Karpas-422 (cell line): Measurements from ENCODE around the gene ENHO. TPM values are rescaled to one million over a fixed set of nuclear protein-coding genes. Genes with fewer than 3 reads are reported as not detected.

Source experiments
- DNase-seq: peaks from one replicate; pipeline ENCODE4 v3.0.0-alpha.2; 2015
- H2AFZ ChIP-seq: fragments of 200-600 bp; sonication (generic); 2 replicates; pipeline ENCODE4 v1.6.1; 2014; ENCODE audit warnings: antibody characterized with exemption, low read length, mixed read lengths
- H3K27ac ChIP-seq: fragments of 200-600 bp; sonication (generic); 2 replicates; pipeline ENCODE4 v1.5.1; 2014; ENCODE audit warnings: mild to moderate bottlenecking, low read length, moderate library complexity
- H3K27me3 ChIP-seq: fragments of 200-600 bp; sonication (generic); 2 replicates; pipeline ENCODE4 v1.6.1; 2014; ENCODE audit warnings: low read length, mixed read lengths
- H3K36me3 ChIP-seq: fragments of 200-600 bp; sonication (generic); 2 replicates; pipeline ENCODE4 v1.6.1; 2014; ENCODE audit warnings: low read length, mixed read lengths; ENCODE audit not compliant: insufficient read depth
- H3K4me1 ChIP-seq: fragments of 200-600 bp; sonication (generic); 2 replicates; pipeline ENCODE4 v1.6.1; 2014; ENCODE audit warnings: mild to moderate bottlenecking, low read length, mixed read lengths
- H3K4me2 ChIP-seq: fragments of 200-600 bp; sonication (generic); 2 replicates; pipeline ENCODE4 v1.6.1; 2014; ENCODE audit warnings: low read length, low read depth, mild to moderate bottlenecking; ENCODE audit not compliant: poor library complexity, severe bottlenecking
- H3K4me3 ChIP-seq: fragments of 200-600 bp; sonication (generic); 2 replicates; pipeline ENCODE4 v1.5.1; 2014; ENCODE audit warnings: mild to moderate bottlenecking, antibody characterized with exemption, low read length, mixed read lengths
- H3K79me2 ChIP-seq: fragments of 200-600 bp; sonication (generic); 2 replicates; pipeline ENCODE4 v1.6.1; 2014; ENCODE audit warnings: mild to moderate bottlenecking, low read length, mixed read lengths
- H3K9ac ChIP-seq: fragments of 200-600 bp; sonication (generic); 2 replicates; pipeline ENCODE4 v1.6.0; 2014; ENCODE audit warnings: low read length
- H3K9me2 ChIP-seq: fragments of 200-600 bp; sonication (generic), shearing (Covaris generic); replicated peaks from 2 replicates; pipeline ENCODE4 v1.6.0; 2014; ENCODE audit warnings: mild to moderate bottlenecking, low read length, moderate library complexity; ENCODE audit not compliant: insufficient read depth
- H3K9me3 ChIP-seq: fragments of 300-700, 200-600 bp; sonication (generic); 2 replicates; pipeline ENCODE4 v1.6.1; 2014; ENCODE audit warnings: low read length, mixed read lengths
- H4K20me1 ChIP-seq: fragments of 200-600 bp; sonication (generic); 2 replicates; pipeline ENCODE4 v1.6.1; 2014; ENCODE audit warnings: mild to moderate bottlenecking, antibody characterized with exemption, low read length, low read depth; ENCODE audit not compliant: insufficient read depth
- total RNA-seq: library from RNA; depleted of rRNA; stranded (reverse); fragments of >200 nt; shearing (Covaris generic); gene quantifications from 2 replicates; pipeline ENCODE4 v1.2.3, GENCODE V29; 2014; ENCODE audit warnings: low replicate concordance

ENHO gene
- total RNA-seq, 1 experiment from 2014 or later = 16.0 TPM

DNA sequence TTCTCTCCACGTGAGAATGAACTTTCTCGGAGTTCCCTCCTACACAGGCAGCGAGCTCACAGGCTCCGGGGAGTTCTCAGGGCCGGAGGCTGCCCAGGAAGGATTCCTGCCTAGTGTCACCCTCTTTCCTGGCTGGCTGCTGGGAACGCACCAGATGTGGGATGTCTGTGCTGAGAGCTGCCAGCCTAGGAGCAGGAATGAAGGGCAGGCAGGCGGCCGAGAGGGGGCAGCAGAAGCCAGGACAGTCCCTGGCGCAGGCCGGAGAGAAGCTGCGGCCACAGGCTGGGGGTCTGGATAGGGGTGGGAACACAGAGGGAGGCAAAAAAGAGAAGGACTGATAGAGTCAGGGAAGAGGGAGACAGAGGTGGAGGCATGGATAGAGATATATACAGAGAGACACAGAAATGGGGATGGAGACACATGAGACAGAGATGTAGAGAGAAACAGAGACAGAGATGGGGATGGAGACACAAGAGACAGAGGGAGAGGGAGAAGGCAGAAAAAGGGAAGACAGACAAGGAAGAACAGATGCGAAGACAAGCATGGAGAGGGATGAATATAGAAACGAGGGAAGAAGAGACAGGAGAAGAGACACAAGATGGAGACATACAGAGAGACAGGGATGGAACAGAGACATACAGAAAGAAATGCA, 25.3 kb upstream of the ENHO start:
- peak; percentile 71 for DNase-seq
- no peaks in the 10 kb centered on the region for H3K36me3 ChIP-seq

DNA sequence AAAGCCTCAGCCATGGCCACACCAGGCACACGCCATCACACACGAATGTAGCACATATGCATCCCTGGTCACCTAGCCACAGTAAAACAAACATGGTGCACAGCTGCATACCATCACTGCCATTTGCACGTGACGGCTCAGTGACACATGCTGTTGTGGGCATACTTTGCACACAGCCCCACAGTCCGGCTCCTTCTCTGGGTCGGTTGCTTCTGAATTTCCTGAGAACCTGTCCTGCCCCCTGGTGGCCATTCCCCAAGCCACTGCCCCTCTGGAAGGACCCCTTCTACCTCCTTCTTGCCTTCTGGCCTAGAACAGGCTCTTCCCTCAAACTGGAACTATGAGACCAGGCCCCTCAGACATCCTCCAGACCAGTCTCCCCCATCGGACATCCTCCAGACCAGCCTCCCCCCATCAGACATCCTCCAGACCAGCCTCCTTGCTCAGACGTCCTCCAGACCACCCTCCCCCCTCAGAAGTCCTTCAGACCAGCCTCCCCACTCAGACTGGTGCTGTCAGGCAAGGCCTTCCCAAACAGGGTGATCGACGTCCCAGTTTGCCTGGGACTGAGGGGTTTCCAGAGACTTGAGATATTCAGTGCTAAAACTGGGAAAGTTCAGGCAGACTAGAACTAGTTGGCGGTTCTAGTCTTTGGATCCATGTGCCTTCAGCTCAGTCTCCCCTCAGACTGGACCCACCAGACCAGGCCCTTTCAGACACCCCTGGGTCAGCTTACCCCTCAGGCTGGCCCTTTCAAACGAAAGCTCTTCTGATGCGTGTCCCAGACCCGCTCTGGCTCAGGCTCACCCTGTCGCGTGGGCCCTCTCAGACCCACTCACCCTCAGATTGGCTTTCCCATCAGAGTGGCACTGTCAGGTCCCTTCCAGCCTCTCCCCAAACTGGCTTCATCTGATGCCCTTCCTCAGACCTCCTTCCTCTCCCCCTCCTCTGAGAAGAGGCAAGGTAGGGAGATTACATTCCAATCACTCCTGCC, 24.3 kb upstream of the ENHO start:
- Histone ChIP-seq H3K4me3 (no peak overlapping the region), H4K20me1 (no peaks in the 10 kb centered on the region), H3K27me3 (no peaks in the 10 kb centered on the region), H3K9me3 (no peaks in the 10 kb centered on the region), H3K36me3 (no peaks in the 10 kb centered on the region), H3K27ac (no peak overlapping the region), H3K9me2 (no peaks in the 10 kb centered on the region), H2AFZ (no peak overlapping the region), H3K9ac (no peak overlapping the region), H3K79me2 (no peaks in the 10 kb centered on the region), H3K4me2 (no peak overlapping the region), H3K4me1 (no peaks in the 10 kb centered on the region)
- peak; percentile 96 for DNase-seq

More for the DNA sequence above, 25.3 kb upstream of the ENHO start:
- no peaks in the 10 kb centered on the region for H3K4me1 ChIP-seq
- H3K9me2 ChIP-seq = no peaks in the 10 kb centered on the region
- no peak overlapping the region for H3K9ac ChIP-seq
- H3K9me3 ChIP-seq = no peaks in the 10 kb centered on the region
- no peaks in the 10 kb centered on the region for H4K20me1 ChIP-seq
- H3K4me2 ChIP-seq = no peak overlapping the region
- H3K79me2 ChIP-seq = no peaks in the 10 kb centered on the region
- H3K27ac ChIP-seq = no peak overlapping the region
- H3K27me3 ChIP-seq = no peaks in the 10 kb centered on the region
- no peak overlapping the region for H2AFZ ChIP-seq
- no peak overlapping the region for H3K4me3 ChIP-seq

DNA sequence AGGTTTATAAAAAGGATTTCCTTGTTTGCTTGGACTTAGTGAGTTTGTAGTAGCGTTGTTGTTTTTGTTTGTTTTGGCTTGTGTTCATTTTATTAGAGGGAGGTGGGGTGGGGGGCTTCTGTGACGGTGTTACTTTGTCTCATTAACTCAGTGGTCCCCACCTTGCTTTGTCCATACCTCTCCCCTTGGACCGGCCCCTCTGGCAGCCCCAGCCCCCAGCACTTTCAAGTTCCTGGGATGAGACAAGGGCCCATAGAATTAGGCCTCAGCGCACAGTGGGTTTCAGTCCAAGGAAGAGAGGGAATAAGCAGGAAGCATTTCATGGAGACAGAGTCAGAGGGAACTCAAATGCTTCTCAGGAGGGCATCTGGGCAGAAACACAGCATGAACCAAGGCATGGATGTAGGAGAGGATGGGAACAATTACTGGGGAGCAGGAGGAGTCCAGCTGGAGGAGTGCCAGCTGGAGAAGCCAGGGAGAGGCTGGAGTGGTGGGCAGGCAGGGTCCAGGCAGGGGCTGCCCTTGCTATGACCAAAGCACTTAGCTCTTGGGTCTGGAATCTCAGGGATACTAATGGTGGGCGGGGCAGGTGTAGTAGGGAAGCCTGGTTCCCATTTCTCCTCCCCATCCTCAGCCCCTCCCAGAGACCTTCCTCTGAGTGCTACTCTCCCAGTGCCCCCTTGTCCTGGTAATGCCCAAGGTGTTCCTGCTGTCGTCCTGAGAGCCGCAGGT, 23.5 kb upstream of the ENHO start:
- H3K36me3 ChIP-seq = no peaks in the 10 kb centered on the region
- no peaks in the 10 kb centered on the region for H3K79me2 ChIP-seq
- DNase-seq = no peak
- no peaks in the 10 kb centered on the region for H3K9me2 ChIP-seq
- H3K4me3 ChIP-seq = no peak overlapping the region
- H4K20me1 ChIP-seq = no peaks in the 10 kb centered on the region
- H3K4me1 ChIP-seq = no peaks in the 10 kb centered on the region
- H3K4me2 ChIP-seq = no peak overlapping the region
- no peak overlapping the region for H2AFZ ChIP-seq
- no peaks in the 10 kb centered on the region for H3K9me3 ChIP-seq
- no peaks in the 10 kb centered on the region for H3K27me3 ChIP-seq
- no peak overlapping the region for H3K9ac ChIP-seq
- H3K27ac ChIP-seq = no peak overlapping the region

DNA sequence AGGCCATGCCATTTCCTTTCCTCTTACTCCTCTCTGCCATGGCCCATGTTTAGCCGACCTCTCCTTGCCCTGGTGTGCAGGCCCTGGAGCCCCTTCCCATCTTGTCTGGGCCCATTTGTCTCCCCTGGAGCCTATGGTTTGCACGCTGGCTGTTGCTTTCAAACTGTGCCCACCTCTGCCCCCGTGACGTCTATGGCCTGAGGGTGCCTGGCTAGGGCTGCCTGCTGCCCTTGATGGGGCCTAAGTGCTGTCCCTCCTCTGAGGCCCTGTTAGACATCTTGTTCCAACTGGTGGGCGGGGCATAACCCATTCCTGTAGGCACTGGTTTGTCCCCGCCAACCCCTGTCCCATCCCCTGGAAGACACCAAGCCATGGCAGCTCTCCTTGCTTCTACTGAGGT, 22.7 kb upstream of the ENHO start:
- H3K27ac ChIP-seq = no peak overlapping the region
- H3K4me3 ChIP-seq = no peak overlapping the region
- H3K4me1 ChIP-seq = no peaks in the 10 kb centered on the region

DNA sequence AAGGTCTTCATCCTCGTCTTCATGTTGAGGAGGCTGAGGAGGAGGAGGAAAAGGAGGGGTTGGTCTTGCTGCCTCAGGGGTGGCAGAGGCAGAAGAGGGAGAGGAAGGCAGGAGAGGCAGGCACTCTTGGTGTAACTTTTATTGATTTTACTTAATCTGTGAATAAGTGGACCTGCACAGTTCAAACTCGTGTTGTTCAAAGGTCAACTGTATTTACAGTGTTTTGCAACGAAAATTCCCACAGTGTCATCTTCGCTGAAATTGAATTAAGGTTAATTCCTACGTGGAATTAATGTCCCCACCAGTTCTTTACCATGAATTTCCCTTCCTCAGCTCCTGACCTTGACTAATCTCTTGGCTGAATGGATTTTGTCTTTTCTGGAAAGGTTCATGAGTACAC, 21.2 kb upstream of the ENHO start:
- Histone ChIP-seq H3K36me3 (no peaks in the 10 kb centered on the region), H3K4me1 (no peaks in the 10 kb centered on the region), H3K27me3 (no peaks in the 10 kb centered on the region), H3K9me2 (no peaks in the 10 kb centered on the region), H3K9ac (no peak overlapping the region), H3K27ac (no peak overlapping the region), H3K4me2 (no peak overlapping the region), H3K4me3 (no peak overlapping the region), H3K79me2 (no peaks in the 10 kb centered on the region), H3K9me3 (no peaks in the 10 kb centered on the region), H4K20me1 (no peaks in the 10 kb centered on the region), H2AFZ (no peak overlapping the region)
- DNase-seq = no peak

More for the DNA sequence above, 22.7 kb upstream of the ENHO start:
- H3K27me3 ChIP-seq = no peaks in the 10 kb centered on the region
- H3K4me2 ChIP-seq = no peak overlapping the region
- H3K79me2 ChIP-seq = no peaks in the 10 kb centered on the region
- DNase-seq = no peak
- no peaks in the 10 kb centered on the region for H3K9me2 ChIP-seq
- no peak overlapping the region for H2AFZ ChIP-seq
- no peaks in the 10 kb centered on the region for H4K20me1 ChIP-seq
- H3K36me3 ChIP-seq = no peaks in the 10 kb centered on the region
- no peak overlapping the region for H3K9ac ChIP-seq
- no peaks in the 10 kb centered on the region for H3K9me3 ChIP-seq

DNA sequence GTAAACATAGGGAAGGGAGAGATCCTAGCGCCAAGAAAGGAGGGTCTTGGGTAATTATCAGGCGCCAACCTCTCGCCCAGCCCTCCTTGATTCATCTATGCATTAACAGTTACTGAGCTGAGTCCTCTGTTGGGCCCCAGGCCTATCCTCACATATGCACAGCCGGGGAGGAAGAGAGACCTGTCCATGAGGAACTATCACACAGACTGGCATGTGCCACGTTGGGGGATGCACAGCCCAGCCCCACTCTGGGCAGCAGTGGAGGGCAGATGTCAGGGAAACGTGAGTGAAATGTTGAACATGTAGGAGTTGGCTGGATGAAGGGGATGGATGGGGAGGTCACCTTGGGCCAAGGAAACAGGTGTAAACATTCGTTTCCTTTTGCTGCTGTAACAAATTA, 18.8 kb upstream of the ENHO start:
- Histone ChIP-seq H3K4me1 (no peaks in the 10 kb centered on the region), H3K9me2 (no peaks in the 10 kb centered on the region), H3K27ac (no peak overlapping the region), H2AFZ (no peak overlapping the region), H3K27me3 (no peaks in the 10 kb centered on the region), H3K36me3 (no peaks in the 10 kb centered on the region), H3K9ac (no peak overlapping the region), H4K20me1 (no peaks in the 10 kb centered on the region), H3K4me3 (no peak overlapping the region), H3K79me2 (no peaks in the 10 kb centered on the region), H3K9me3 (no peaks in the 10 kb centered on the region), H3K4me2 (no peak overlapping the region)
- no peak for DNase-seq

DNA sequence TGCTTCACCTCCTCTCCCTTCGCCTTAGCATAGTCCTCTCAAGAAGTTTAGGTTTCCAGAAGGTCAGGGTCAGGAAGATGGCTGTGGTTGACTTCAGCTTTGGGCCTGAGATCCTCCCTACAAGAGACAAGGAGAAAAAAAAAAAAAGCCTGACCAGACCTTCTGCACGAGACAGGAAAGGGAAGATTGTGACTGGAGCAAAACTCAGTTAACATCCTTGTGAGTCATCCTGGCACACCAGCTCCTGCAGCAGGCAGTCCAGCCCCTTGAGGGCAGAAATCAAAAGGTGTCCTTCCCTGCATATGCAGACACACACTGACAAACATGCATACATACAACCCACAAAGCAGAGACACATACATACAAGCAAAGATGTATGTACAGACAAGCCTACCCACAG, 18.0 kb upstream of the ENHO start:
- no peak overlapping the region for H3K4me3 ChIP-seq
- H3K9me3 ChIP-seq = no peaks in the 10 kb centered on the region
- no peaks in the 10 kb centered on the region for H3K36me3 ChIP-seq
- no peaks in the 10 kb centered on the region for H4K20me1 ChIP-seq
- DNase-seq = no peak
- no peak overlapping the region for H3K4me2 ChIP-seq
- no peaks in the 10 kb centered on the region for H3K27me3 ChIP-seq
- no peak overlapping the region for H3K9ac ChIP-seq
- no peak overlapping the region for H2AFZ ChIP-seq
- no peaks in the 10 kb centered on the region for H3K9me2 ChIP-seq
- no peaks in the 10 kb centered on the region for H3K4me1 ChIP-seq
- no peak overlapping the region for H3K27ac ChIP-seq
- no peaks in the 10 kb centered on the region for H3K79me2 ChIP-seq

DNA sequence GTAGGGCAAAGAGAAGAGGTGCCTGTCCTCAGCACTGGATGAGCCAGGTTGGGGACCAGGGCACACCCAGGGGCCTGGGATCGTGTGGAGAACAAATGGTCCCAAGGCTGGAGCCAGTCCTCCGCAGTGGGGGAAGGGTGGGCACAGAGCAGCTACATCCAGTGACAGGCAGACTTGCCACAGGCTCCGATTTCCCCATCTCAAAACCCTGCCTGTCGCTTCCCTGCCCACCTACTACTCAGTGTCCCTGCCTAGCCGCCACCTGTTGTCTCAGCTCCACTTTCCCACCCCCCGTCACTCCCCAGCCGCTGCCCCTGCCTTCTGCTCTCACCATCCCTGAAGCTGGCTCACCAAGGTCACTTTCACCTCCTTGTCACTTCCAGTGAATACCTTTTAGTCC, 13.9 kb upstream of the ENHO start:
- no peak overlapping the region for H3K27ac ChIP-seq
- DNase-seq = no peak
- no peak overlapping the region for H3K9ac ChIP-seq
- no peaks in the 10 kb centered on the region for H3K9me3 ChIP-seq
- no peak overlapping the region for H2AFZ ChIP-seq
- no peak overlapping the region for H3K4me3 ChIP-seq
- no peaks in the 10 kb centered on the region for H3K79me2 ChIP-seq
- no peaks in the 10 kb centered on the region for H4K20me1 ChIP-seq
- H3K36me3 ChIP-seq = no peaks in the 10 kb centered on the region
- no peaks in the 10 kb centered on the region for H3K27me3 ChIP-seq
- H3K9me2 ChIP-seq = no peaks in the 10 kb centered on the region
- no peaks in the 10 kb centered on the region for H3K4me1 ChIP-seq
- no peak overlapping the region for H3K4me2 ChIP-seq
